Fibroblast of villous mesenchyme (primary cell): ENCODE results near the gene COG5. TPM values are rescaled to one million over a fixed set of nuclear protein-coding genes. Genes with fewer than 3 reads are reported as not detected.

Source experiments
- DNase-seq: peaks from one replicate; pipeline ENCODE4 v3.0.0-alpha.2; 2010; ENCODE audit warnings: low read depth
- H3K4me3 ChIP-seq: 2 replicates; pipeline ENCODE4 v1.5.1; 2011; ENCODE audit warnings: low read depth, mild to moderate bottlenecking, low read length
- total RNA-seq: library from RNA; depleted of rRNA; stranded (reverse); fragments of >200 nt; gene quantifications from 2 replicates; pipeline ENCODE4 v1.2.3, GENCODE V29; 2012
- TF ChIP-seq, protein P1 (sequence below): IDR thresholded peaks from 2 replicates; pipeline ENCODE4 v1.5.1; 2012; ENCODE audit warnings: low read depth, mild to moderate bottlenecking, low read length; ENCODE audit not compliant: insufficient read depth

COG5 gene
- total RNA-seq, 1 donor = 32.0 TPM

DNA sequence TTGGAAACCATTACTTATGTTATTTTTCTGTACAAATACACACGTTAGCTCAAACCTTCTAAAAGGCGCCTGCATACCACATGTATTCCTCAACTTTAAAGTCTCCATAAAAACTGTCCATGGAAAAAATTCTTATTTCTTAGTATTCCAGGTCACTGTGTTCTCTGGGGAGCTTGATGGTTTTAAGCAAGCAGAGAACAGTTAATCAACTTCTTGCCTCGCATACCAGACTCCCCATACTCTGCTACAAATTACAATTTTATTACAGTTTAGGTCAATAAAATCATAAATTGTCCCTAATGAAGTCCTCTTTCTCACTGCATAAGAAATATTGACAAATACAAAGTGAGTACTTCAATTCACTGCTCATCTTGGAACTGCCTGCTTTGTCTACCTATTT lies 170.9 kb downstream of the COG5 start:
- H3K4me3 ChIP-seq = no peak overlapping the region
- TF ChIP-seq, protein P1, sequence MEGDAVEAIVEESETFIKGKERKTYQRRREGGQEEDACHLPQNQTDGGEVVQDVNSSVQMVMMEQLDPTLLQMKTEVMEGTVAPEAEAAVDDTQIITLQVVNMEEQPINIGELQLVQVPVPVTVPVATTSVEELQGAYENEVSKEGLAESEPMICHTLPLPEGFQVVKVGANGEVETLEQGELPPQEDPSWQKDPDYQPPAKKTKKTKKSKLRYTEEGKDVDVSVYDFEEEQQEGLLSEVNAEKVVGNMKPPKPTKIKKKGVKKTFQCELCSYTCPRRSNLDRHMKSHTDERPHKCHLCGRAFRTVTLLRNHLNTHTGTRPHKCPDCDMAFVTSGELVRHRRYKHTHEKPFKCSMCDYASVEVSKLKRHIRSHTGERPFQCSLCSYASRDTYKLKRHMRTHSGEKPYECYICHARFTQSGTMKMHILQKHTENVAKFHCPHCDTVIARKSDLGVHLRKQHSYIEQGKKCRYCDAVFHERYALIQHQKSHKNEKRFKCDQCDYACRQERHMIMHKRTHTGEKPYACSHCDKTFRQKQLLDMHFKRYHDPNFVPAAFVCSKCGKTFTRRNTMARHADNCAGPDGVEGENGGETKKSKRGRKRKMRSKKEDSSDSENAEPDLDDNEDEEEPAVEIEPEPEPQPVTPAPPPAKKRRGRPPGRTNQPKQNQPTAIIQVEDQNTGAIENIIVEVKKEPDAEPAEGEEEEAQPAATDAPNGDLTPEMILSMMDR = no peak
- DNase-seq = peak; percentile 40

DNA sequence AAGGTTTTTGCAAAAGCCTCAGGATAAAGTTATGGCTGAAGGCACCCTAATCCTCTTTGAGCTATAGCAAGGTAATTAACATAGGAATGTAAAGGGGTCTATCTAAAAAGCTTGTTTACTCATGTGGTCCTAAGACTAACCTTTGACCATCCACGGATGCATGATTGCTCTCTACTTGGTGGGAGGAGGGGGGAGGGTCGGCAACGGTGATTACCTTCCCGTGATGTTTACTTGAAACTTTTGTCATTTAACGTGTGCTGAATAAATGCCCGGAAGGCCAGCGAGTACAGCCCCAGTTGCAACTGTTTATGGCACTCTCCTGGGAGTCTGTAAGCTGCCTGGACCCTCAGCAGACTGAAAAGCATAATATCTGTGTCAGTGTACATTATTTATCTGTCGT lies 172.8 kb downstream of the COG5 start:
- H3K4me3 ChIP-seq = no peak overlapping the region
- TF ChIP-seq, protein P1 = no peak
- DNase-seq = no peak

DNA sequence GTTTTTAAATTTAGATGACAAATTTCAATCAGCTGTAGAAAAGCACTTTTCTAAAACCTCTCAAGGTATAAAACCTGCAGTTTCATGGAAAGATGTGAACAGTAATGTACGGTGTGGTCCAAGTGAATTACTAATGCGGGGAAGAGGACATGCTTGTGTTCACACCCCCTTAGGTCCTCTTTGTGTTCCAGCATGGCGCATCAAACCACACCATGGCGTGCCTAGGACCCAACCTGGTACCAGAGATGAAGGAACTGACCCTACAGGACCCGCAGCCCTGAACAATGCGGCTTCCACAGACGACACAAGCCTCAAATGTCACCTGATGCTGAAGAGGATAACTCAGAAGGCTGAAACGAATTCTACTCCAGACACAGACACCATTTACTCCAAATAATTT lies 175.1 kb downstream of the COG5 start:
- no peak for DNase-seq
- TF ChIP-seq, protein P1 = no peak
- H3K4me3 ChIP-seq = no peak overlapping the region

DNA sequence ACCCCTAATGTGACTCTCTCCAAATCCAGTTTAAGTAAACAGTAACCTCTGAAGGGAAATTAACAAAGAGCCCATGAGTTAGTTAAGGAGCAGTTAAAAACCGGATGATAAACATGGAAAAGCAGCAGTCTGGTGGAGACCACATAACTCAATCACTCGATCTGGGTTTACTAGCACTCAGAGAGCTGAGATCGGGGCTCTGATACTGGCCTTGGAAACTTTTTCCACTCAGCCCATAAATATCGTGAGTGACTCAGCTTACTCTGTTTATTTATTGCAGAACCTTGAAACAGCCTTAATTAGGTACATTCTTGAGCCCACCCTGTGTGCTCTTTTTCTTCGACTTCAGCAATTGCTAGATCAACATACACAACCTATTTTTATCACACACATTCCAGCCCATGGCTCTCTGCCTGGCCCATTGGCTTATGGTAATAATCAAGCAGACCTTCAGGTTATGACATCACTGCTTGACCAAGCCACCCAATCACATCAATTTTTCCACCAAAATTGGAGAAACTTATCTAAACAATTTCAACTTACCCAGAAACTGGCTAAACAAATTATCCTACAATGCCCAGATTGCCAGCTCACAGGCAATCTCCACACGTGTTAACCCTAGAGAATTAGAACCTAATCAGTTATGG lies 176.0 kb downstream of the COG5 start:
- peak; percentile 89 for DNase-seq
- no peak overlapping the region for H3K4me3 ChIP-seq
- TF ChIP-seq, protein P1 = no peak

DNA sequence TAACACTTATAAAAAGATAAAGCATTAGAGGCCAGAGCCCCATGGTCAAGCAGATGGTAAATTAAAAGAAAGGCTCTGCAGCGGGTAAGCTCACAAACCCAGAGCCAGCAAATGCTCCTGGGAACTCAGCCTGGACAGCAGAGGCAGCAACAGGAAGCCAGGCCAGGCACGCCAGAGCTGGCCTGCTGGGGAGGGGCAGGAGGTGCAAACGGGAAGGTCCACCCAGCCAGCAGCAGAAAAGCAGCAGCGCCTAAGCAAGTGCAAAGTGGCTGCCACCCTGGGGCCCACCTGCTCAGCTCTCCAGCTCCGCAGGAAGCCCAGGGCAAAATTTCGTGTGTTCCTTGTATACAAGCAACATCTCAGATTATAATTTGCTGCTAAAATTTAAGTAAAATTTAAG lies 176.6 kb downstream of the COG5 start:
- H3K4me3 ChIP-seq = no peak overlapping the region
- TF ChIP-seq, protein P1 = peak; percentile 13
- peak; percentile 70 for DNase-seq

DNA sequence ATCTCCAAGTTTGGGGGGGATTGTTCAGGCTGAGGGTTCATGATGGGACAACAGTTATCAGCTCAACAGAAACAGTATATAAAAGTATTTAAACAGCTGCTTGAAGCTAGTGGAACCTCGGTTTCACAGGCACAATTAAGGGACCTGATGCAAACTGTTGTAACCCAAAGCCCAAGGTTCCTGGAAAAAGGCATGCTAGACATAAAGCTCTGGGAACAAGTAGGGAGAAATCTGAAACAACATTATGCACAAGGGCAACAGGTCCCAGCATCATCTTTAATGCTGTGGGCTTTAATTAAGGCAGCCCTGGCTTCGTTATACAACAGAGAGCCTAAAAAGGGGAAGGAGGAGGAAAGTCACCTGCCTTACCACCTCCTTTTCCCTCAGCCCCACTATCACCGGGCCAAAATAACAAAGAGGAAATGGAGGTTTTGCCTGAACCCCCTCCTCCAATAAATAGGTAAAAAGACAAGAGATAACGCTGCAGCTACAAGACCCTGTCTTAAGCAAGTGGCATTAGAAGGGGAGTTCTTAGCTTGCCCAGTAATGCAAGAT lies 177.1 kb downstream of the COG5 start:
- TF ChIP-seq, protein P1 = no peak
- no peak overlapping the region for H3K4me3 ChIP-seq
- DNase-seq = peak; percentile 36

DNA sequence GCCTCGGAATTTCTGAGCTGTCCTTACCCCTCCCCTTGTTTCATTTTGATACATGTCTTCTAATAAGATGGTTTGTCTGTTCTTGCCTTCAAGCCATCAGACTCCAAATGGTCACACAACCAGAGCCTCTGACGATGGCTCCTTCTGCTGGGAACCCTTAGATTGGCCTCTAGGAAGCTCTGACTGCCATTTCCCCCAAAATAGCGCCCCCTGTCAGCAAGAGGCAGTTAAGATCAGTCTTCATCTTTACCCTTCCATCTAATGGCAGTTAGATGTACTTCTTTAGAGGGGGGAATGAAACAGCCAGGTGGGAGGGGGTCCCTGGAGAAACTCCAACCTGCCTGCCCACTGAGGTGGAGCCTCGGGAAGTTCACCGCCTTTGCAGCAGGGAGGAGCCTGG lies 179.7 kb downstream of the COG5 start:
- TF ChIP-seq, protein P1 = no peak
- no peak overlapping the region for H3K4me3 ChIP-seq
- DNase-seq = no peak
